HepG2 (cell line): ENCODE data around the gene PRKN. TPM values are rescaled to one million over a fixed set of nuclear protein-coding genes. Genes with fewer than 3 reads are reported as not detected.

ENCODE experiments used
- ATAC-seq: fragments of 200-7000 bp; cut with Tn5 transposase; 3 replicates; pipeline ENCODE4 v1.9.1; 2020; ENCODE audit warnings: mild to moderate bottlenecking, moderate library complexity
- BruUV-seq: library from RNA; stranded (reverse); fragments of 400-500 nt; replicated peaks from 2 replicates; lab custom pipeline; 2021; lab: Mats Ljungman, UMichigan
- CTCF ChIA-PET: fragments of 300-600 bp; formaldehyde crosslinking; extraction: SDS; loops from one replicate; lab custom pipeline; 2021; ENCODE audit warnings: low total read pairs, inconsistent platforms, low intra/inter-chr PET ratio; lab: Yijun Ruan, JAX
- POLR2A ChIA-PET: fragments of 350-600 bp; sonication (Branson Sonifier 250); formaldehyde crosslinking; loops from one replicate; lab custom pipeline; 2020; ENCODE audit warnings: antibody characterized with exemption, inconsistent platforms; lab: Yijun Ruan, JAX
- DNase-seq: peaks from one replicate; pipeline ENCODE4 v3.0.0-alpha.2; 2015; ENCODE audit warnings: low spot score
- FAIRE-seq: peaks from 3 replicates; lab custom pipeline; 2011; peaks lifted over from hg19 to GRCh38; lab: Jason Lieb, UNC
- H2AFZ ChIP-seq: one replicate; pipeline ENCODE4 v1.6.1; 2011; ENCODE audit warnings: low read length, inconsistent platforms
- H3K27ac ChIP-seq: fragments of 300-600 bp; 3 replicates; pipeline ENCODE4 v1.8.0; 2011; ENCODE audit warnings: mixed run types, mild to moderate bottlenecking, mixed read lengths, low read length, inconsistent platforms; ENCODE audit not compliant: insufficient read depth; ENCODE audit errors: extremely low read length
- H3K27me3 ChIP-seq, 2 experiments: fragments of 200-600 bp in 1 of 2; 2 replicates in 1 of 2; 3 replicates in 1 of 2; pipeline versions ENCODE4 v1.6.0 to v1.8.0; 2011; ENCODE audit warnings: low read length in 2 of 2, mild to moderate bottlenecking in 2 of 2, moderate library complexity in 2 of 2, inconsistent platforms in 1 of 2; ENCODE audit not compliant: insufficient read depth in 2 of 2, control insufficient read depth in 1 of 2
- H3K36me3 ChIP-seq, 2 experiments: fragments of 200-600 bp in 1 of 2; replicated peaks in 1 of 2; 2 replicates in 1 of 2; 3 replicates in 1 of 2; pipeline versions ENCODE4 v1.5.1 to v1.8.0; 2011; ENCODE audit warnings: low read length in 2 of 2, inconsistent platforms in 1 of 2; ENCODE audit not compliant: insufficient read depth in 2 of 2, control insufficient read depth in 1 of 2
- H3K4me1 ChIP-seq: 2 replicates; pipeline ENCODE4 v1.5.1; 2012; ENCODE audit warnings: low read length, inconsistent platforms; ENCODE audit not compliant: insufficient read depth
- H3K4me2 ChIP-seq: 2 replicates; pipeline ENCODE4 v1.6.0; 2011; ENCODE audit warnings: low read depth, low read length, inconsistent platforms
- H3K4me3 ChIP-seq, 3 experiments: fragments of 200-600 bp in 1 of 3; sonication (generic), shearing (Covaris generic) in 1 of 3; replicated peaks in 1 of 3; 2 replicates each; pipeline ENCODE4 v1.5.1; 2011 to 2016; ENCODE audit warnings: low read length in 3 of 3, inconsistent platforms in 2 of 3, low read depth in 2 of 3, mild to moderate bottlenecking in 2 of 3, control low read depth in 1 of 3, mixed read lengths in 1 of 3; ENCODE audit not compliant: insufficient read depth in 1 of 3
- H3K79me2 ChIP-seq: one replicate; pipeline ENCODE4 v1.6.1; 2011; ENCODE audit warnings: low read length, inconsistent platforms; ENCODE audit not compliant: insufficient read depth
- H3K9ac ChIP-seq: 2 replicates; pipeline ENCODE4 v1.6.0; 2011; ENCODE audit warnings: mild to moderate bottlenecking, low read depth, low read length, inconsistent platforms; ENCODE audit not compliant: insufficient read depth
- H3K9me3 ChIP-seq: 2 replicates; pipeline ENCODE4 v1.5.1; 2012; ENCODE audit warnings: mild to moderate bottlenecking, low read length
- H4K20me1 ChIP-seq: 2 replicates; pipeline ENCODE4 v1.6.0; 2011; ENCODE audit warnings: inconsistent platforms, mild to moderate bottlenecking, low read length, moderate library complexity; ENCODE audit not compliant: insufficient read depth
- ETS1 ChIP-seq: sonication (generic); formaldehyde crosslinking; IDR thresholded peaks from 2 replicates; pipeline ENCODE4 v1.4.0; 2020; ENCODE audit warnings: missing genetic modification reagents
- GTF3A ChIP-seq: sonication (generic); formaldehyde crosslinking; conservative IDR thresholded peaks from 2 replicates; pipeline ENCODE4 v1.4.0; 2020; ENCODE audit warnings: mild to moderate bottlenecking, missing genetic modification reagents
- ISL2 ChIP-seq: sonication (generic); formaldehyde crosslinking; IDR thresholded peaks from 2 replicates; pipeline ENCODE4 v1.5.0; 2020; ENCODE audit warnings: missing genetic modification reagents
- LCORL ChIP-seq, 2 experiments: fragments of 450-650 bp in 1 of 2; sonication (generic) in 1 of 2; formaldehyde crosslinking in 1 of 2; IDR thresholded peaks; 2 replicates each; pipeline versions ENCODE4 v1.5.0 to v1.6.1; 2017 to 2020; ENCODE audit warnings: antibody characterized with exemption in 1 of 2, missing genetic modification reagents in 1 of 2
- PRDM4 ChIP-seq: sonication (generic); formaldehyde crosslinking; IDR thresholded peaks from 2 replicates; pipeline ENCODE4 v1.9.0; 2021; ENCODE audit warnings: missing genetic modification reagents, borderline replicate concordance
- RBM22 ChIP-seq: fragments of 200-400 bp; formaldehyde crosslinking; optimal IDR thresholded peaks from 2 replicates; pipeline ENCODE3; 2017; ENCODE audit warnings: mild to moderate bottlenecking, low read length, moderate library complexity
- SRSF4 ChIP-seq: fragments of 200-400 bp; formaldehyde crosslinking; IDR thresholded peaks from one replicate; pipeline ENCODE4 v1.6.1; 2018; ENCODE audit warnings: mild to moderate bottlenecking, low read depth, low read length, moderate library complexity; ENCODE audit not compliant: poor library complexity, severe bottlenecking
- ZBTB42 ChIP-seq: sonication (generic); formaldehyde crosslinking; IDR thresholded peaks from 2 replicates; pipeline ENCODE4 v1.5.0; 2020; ENCODE audit warnings: mild to moderate bottlenecking, missing genetic modification reagents
- ZFP37 ChIP-seq: sonication (generic); formaldehyde crosslinking; IDR thresholded peaks from 2 replicates; pipeline ENCODE4 v1.4.0; 2020; ENCODE audit warnings: missing genetic modification reagents, borderline replicate concordance
- ZNF382 ChIP-seq: sonication (generic); formaldehyde crosslinking; IDR thresholded peaks from 2 replicates; pipeline ENCODE4 v1.5.0; 2020; ENCODE audit warnings: missing genetic modification reagents, mild to moderate bottlenecking, borderline replicate concordance
- ZNF564 ChIP-seq: sonication (generic); formaldehyde crosslinking; IDR thresholded peaks from 2 replicates; pipeline ENCODE4 v1.8.1; 2023; ENCODE audit warnings: mild to moderate bottlenecking, missing genetic modification reagents
- ZNF746 ChIP-seq: sonication (generic); formaldehyde crosslinking; IDR thresholded peaks from 2 replicates; pipeline ENCODE4 v1.8.0; 2022; ENCODE audit warnings: mild to moderate bottlenecking, missing genetic modification reagents
- ZSCAN5A ChIP-seq: sonication (generic); formaldehyde crosslinking; IDR thresholded peaks from 2 replicates; pipeline ENCODE4 v1.8.0; 2022; ENCODE audit warnings: mild to moderate bottlenecking, missing genetic modification reagents, borderline replicate concordance
- WGBS: methylation state at CpG from one replicate; pipeline ENCODE4 v1.1.6; 2017; ENCODE audit warnings: low lambda C conversion rate; 5-methylcytosine and 5-hydroxymethylcytosine counted together
- in situ Hi-C: cut with HindIII; loops from 2 replicates; pipeline ENCODE4 v1.10.0; 2017; ENCODE audit warnings: low pct_unique_long_range_greater_than_20kb; ENCODE audit not compliant: extremely low pct_ligation_motif_present
- intact Hi-C: fragments of 100-400 bp; cut with micrococcal nuclease; formaldehyde crosslinking; loops from one replicate; pipeline ENCODE4 v1.10.0; 2022; ENCODE audit not compliant: unreplicated experiment
- polyA plus RNA-seq, 8 experiments: library from polyadenylated mRNA; depleted of rRNA in 3 of 8; stranded (reverse) in 7 of 8; unstranded in 1 of 8; fragments of >200 nt; fragmentation: Illumina TruSeq in 4 of 8; extraction: Trizol in 4 of 8; gene quantifications; 2 replicates each; pipeline versions ENCODE4 v1.2.1 to v1.2.3, GENCODE V29; 2011 to 2016; ENCODE audit warnings: low read depth in 4 of 8, missing spikeins in 1 of 8, mixed read lengths in 1 of 8; ENCODE audit not compliant: insufficient read depth in 1 of 8
- total RNA-seq, 5 experiments: library from RNA; depleted of rRNA; stranded (reverse); fragments of >200 nt; fragmentation: Illumina TruSeq; extraction: Trizol; gene quantifications; 2 replicates each; pipeline ENCODE4 v1.2.3, GENCODE V29; 2016; ENCODE audit warnings: low read depth in 1 of 5

Gene PRKN
- total and polyA plus RNA-seq, 2 of the 13 experiments (the other 11 are each of a cell fraction or from before 2014, with no cell fraction given): 0.31 to 0.44 TPM

GRCh38 chr6:162708971-162709370 lies 18.6 kb downstream of the PRKN start (continued):
- TF ChIP-seq ZSCAN5A (CRISPR knock-in tag) (no peak), ETS1 (no peak), ZNF746 (no peak), GTF3A (CRISPR knock-in tag) (no peak), ZNF564 (CRISPR knock-in tag) (no peak)

- Histone ChIP-seq H3K9ac (no peak overlapping the region), H4K20me1 (no peaks in the 10 kb centered on the region), H3K27me3 (no peaks in the 10 kb centered on the region), H3K4me2 (no peak overlapping the region), H3K36me3 (no peaks in the 10 kb centered on the region), H3K27ac (no peak overlapping the region), H3K4me3 (no peak overlapping the region), H3K79me2 (no peaks in the 10 kb centered on the region), H3K4me1 (no peaks in the 10 kb centered on the region), H2AFZ (no peak overlapping the region), H3K9me3 (no peaks in the 10 kb centered on the region)
- ATAC-seq (no peak), FAIRE-seq (no peak), DNase-seq (no peak)
- TF ChIP-seq PRDM4 (CRISPR knock-in tag) (no peak), ZNF382 (CRISPR knock-in tag) (no peak), ZFP37 (no peak), RBM22 (no peak), ZBTB42 (CRISPR knock-in tag) (no peak), LCORL (IDR thresholded peaks at IDR 0.05) (no peak), LCORL (CRISPR knock-in tag; IDR thresholded peaks at IDR 0.05) (no peak), ISL2 (CRISPR knock-in tag) (no peak), SRSF4 (no peak)
- intact Hi-C loops (no loop called here), in situ Hi-C loops (no loop called here)
- ChIA-PET CTCF (no interaction called here), POLR2A (no interaction called here)
- 49% methylated on average over 6 of the region's 6 CpGs for WGBS
- no TSS peak for BruUV-seq
These were observed 21.3 kb downstream of the PRKN start for GRCh38 chr6:162706232-162706631.
